Nephron progenitor cell (in vitro differentiated cells): ENCODE measurements around the gene CCDC110.
"Not testable (repeated sequence)": the region's sequence is repeated elsewhere in the genome, so short reads cannot be mapped to it uniquely, and the experiment has no call there.

ENCODE experiments used
- DNase-seq: peaks from one replicate; pipeline ENCODE4 v3.0.0; 2021
- H3K27ac Mint-ChIP-seq: 2 replicates; pipeline ENCODE4 v1.8.0; 2021; ENCODE audit warnings: mild to moderate bottlenecking, moderate library complexity, mixed read lengths
- H3K27me3 Mint-ChIP-seq: 2 replicates; pipeline ENCODE4 v1.8.0; 2021; ENCODE audit warnings: mild to moderate bottlenecking, low read depth, mixed read lengths; ENCODE audit not compliant: poor library complexity
- H3K36me3 Mint-ChIP-seq: 2 replicates; pipeline ENCODE4 v1.8.0; 2021; ENCODE audit warnings: low read depth, mixed read lengths
- H3K4me1 Mint-ChIP-seq: 2 replicates; pipeline ENCODE4 v1.8.0; 2021; ENCODE audit warnings: mixed read lengths
- H3K4me3 Mint-ChIP-seq: 2 replicates; pipeline ENCODE4 v1.8.0; 2021; ENCODE audit warnings: mild to moderate bottlenecking, moderate library complexity, mixed read lengths
- H3K9me3 Mint-ChIP-seq: 2 replicates; pipeline ENCODE4 v1.8.0; 2021; ENCODE audit warnings: mild to moderate bottlenecking, moderate library complexity, mixed read lengths
- TF ChIP-seq, protein P1 (sequence below): fragments of 200-600 bp; sonication (generic); IDR thresholded peaks from 2 replicates; pipeline ENCODE4 v1.5.0; 2021; ENCODE audit warnings: antibody characterized with exemption

Gene CCDC110

DNA sequence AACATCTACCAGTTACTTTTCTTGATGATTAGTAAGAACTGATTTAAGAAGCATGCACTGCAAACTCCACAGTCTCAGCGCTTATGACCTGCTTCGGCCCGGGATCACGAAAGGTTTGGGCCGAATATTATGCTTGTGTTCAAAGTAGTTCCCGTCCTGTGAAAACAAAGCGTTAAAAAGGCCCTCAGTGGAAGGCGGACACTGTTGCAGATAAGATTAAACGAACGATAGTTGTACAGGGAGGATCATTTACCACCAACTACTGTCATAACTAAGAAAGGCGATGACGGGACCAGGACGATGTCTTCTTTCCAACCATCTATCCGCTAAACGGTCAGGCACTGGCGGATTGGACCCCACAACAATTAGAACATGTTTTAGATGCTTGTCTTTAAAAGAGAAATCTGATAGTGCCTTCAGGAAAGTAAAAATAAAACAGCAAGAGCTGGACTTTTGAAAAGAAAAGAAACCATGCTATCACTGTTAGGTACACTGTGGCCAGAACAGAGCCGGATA, 42.7 kb upstream of the CCDC110 start:
- Mint-ChIP-seq H3K4me3 (no peak overlapping the region), H3K4me1 (peaks cover 11% of the 10 kb centered on the region), H3K27me3 (no peaks in the 10 kb centered on the region), H3K27ac (peak overlapping the region; percentile 56), H3K36me3 (no peaks in the 10 kb centered on the region), H3K9me3 (no peaks in the 10 kb centered on the region)
- TF ChIP-seq, protein P1, sequence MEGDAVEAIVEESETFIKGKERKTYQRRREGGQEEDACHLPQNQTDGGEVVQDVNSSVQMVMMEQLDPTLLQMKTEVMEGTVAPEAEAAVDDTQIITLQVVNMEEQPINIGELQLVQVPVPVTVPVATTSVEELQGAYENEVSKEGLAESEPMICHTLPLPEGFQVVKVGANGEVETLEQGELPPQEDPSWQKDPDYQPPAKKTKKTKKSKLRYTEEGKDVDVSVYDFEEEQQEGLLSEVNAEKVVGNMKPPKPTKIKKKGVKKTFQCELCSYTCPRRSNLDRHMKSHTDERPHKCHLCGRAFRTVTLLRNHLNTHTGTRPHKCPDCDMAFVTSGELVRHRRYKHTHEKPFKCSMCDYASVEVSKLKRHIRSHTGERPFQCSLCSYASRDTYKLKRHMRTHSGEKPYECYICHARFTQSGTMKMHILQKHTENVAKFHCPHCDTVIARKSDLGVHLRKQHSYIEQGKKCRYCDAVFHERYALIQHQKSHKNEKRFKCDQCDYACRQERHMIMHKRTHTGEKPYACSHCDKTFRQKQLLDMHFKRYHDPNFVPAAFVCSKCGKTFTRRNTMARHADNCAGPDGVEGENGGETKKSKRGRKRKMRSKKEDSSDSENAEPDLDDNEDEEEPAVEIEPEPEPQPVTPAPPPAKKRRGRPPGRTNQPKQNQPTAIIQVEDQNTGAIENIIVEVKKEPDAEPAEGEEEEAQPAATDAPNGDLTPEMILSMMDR: no peak
- no peak for DNase-seq

- Mint-ChIP-seq H3K4me3 (no peak overlapping the region), H3K9me3 (no peaks in the 10 kb centered on the region), H3K4me1 (peaks cover 11% of the 10 kb centered on the region), H3K27me3 (no peaks in the 10 kb centered on the region), H3K36me3 (no peaks in the 10 kb centered on the region), H3K27ac (no peak overlapping the region)
- DNase-seq: no peak
- TF ChIP-seq, protein P1: no peak
Observed at GRCh38 chr4:185513489-185514181, 42.1 kb upstream of the CCDC110 start.

GRCh38 chr4:185512516-185512915, 41.0 kb upstream of the CCDC110 start:
- Mint-ChIP-seq H3K9me3 (no peaks in the 10 kb centered on the region), H3K27ac (no peak overlapping the region), H3K4me1 (peaks cover 20% of the 10 kb centered on the region), H3K36me3 (no peaks in the 10 kb centered on the region), H3K27me3 (peaks cover 3% of the 10 kb centered on the region), H3K4me3 (no peak overlapping the region)
- TF ChIP-seq, protein P1: no peak
- DNase-seq: no peak

DNA sequence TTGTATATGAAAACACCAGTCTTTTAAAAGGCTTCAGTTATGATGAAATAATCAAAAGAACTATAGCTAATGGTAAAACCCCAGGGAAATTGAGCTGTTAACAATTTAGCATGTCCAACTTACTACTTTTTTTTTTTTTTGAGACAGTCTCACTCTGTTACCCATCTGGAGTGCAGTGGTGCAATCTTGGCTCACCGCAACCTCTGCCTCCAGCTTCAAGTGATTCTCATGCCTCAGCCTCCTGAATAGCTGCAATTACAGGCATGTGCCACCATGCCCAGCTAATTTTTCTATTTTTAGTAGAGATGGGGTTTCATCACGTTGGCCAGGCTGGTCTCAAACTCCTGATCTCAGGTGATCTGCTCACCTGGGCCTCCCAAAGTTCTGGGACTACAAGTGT, 39.7 kb upstream of the CCDC110 start:
- not testable (repeated sequence) for H3K27me3 Mint-ChIP-seq, H3K27ac Mint-ChIP-seq, H3K36me3 Mint-ChIP-seq, H3K4me3 Mint-ChIP-seq, DNase-seq, H3K9me3 Mint-ChIP-seq
- H3K4me1 Mint-ChIP-seq: peaks cover 20% of the 10 kb centered on the region

DNA sequence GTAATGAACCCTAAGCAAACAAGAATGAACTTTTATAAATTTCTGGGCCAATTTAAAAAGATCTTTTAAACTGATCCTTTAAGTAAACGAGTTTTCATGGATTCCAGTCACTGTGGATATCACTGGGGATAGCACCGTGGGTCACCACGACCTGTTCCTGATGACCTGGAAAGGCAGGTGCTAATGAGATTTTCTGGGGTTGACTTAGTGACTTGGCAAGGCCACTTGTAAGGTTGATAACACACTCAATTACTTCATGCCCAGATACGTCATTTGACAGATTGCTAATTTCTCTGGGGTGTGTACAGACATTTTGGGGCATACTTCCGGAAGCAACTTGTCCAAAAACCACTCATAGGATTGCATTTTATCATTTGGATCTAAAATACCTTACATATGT, 39.3 kb upstream of the CCDC110 start:
- no peaks in the 10 kb centered on the region for H3K9me3 Mint-ChIP-seq

DNA sequence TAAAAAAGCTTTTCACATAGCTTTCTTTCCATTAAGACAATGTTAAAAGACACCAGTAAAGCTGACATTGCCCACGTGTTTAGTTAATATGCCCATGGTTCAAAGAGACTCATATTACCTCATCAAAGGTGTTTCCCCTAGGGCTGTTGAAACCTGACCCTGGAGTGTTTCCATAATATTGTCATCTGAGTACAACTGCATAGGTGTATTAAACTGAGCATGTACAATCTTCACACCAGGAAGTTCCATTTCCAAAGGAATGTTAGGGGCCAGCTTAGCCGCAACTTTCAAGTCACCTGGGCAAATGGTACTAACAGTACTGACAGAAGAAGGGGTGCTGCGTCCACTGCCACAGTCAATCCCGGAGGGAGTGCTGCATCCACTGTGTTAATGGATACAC, 36.6 kb upstream of the CCDC110 start:
- no peak for DNase-seq
- no peak overlapping the region for H3K27ac Mint-ChIP-seq
- H3K4me1 Mint-ChIP-seq: peaks cover 24% of the 10 kb centered on the region
- TF ChIP-seq, protein P1: no peak
- no peak overlapping the region for H3K4me3 Mint-ChIP-seq
- H3K27me3 Mint-ChIP-seq: peaks cover 6% of the 10 kb centered on the region
- no peaks in the 10 kb centered on the region for H3K36me3 Mint-ChIP-seq
- no peaks in the 10 kb centered on the region for H3K9me3 Mint-ChIP-seq

More for the DNA sequence above, 39.3 kb upstream of the CCDC110 start:
- TF ChIP-seq, protein P1: no peak
- H3K4me1 Mint-ChIP-seq: peaks cover 20% of the 10 kb centered on the region
- no peaks in the 10 kb centered on the region for H3K36me3 Mint-ChIP-seq
- DNase-seq: no peak
- peaks cover 6% of the 10 kb centered on the region for H3K27me3 Mint-ChIP-seq
- H3K27ac Mint-ChIP-seq: no peak overlapping the region
- no peak overlapping the region for H3K4me3 Mint-ChIP-seq
